DMS153 (cell line): ENCODE data around the gene CAMSAP1.

Experiments
- DNase-seq: peaks from one replicate; lab custom pipeline; 2025; lab: John Stamatoyannopoulos, UW

The CAMSAP1 gene

GRCh38 chr9:135840539-135840938, 66.8 kb downstream of the CAMSAP1 start:
- DNase-seq = no peak

- DNase-seq = no peak
These were observed 67.2 kb downstream of the CAMSAP1 start for GRCh38 chr9:135840107-135840506.

- DNase-seq = no peak
These were observed 67.8 kb downstream of the CAMSAP1 start for GRCh38 chr9:135839516-135839915.

- no peak for DNase-seq
These were observed 72.2 kb downstream of the CAMSAP1 start for GRCh38 chr9:135835131-135835530.

GRCh38 chr9:135833864-135834263, 73.5 kb downstream of the CAMSAP1 start:
- DNase-seq = no peak

- no peak for DNase-seq
These were observed 76.8 kb downstream of the CAMSAP1 start for GRCh38 chr9:135830496-135830895.

- no peak for DNase-seq
These were observed 78.7 kb downstream of the CAMSAP1 start for GRCh38 chr9:135828656-135829055.

- DNase-seq = no peak
These were observed 79.3 kb downstream of the CAMSAP1 start for GRCh38 chr9:135827866-135828580.

GRCh38 chr9:135827301-135827700, 80.0 kb downstream of the CAMSAP1 start:
- DNase-seq = no peak

- no peak for DNase-seq
These were observed 81.2 kb downstream of the CAMSAP1 start for GRCh38 chr9:135826188-135826545.

GRCh38 chr9:135825435-135826187, 81.7 kb downstream of the CAMSAP1 start:
- DNase-seq = no peak

- DNase-seq = no peak
These were observed 84.3 kb downstream of the CAMSAP1 start for GRCh38 chr9:135823036-135823435.

- DNase-seq = no peak
These were observed 85.0 kb downstream of the CAMSAP1 start for GRCh38 chr9:135822374-135822755.

GRCh38 chr9:135821733-135822373, 85.5 kb downstream of the CAMSAP1 start:
- DNase-seq = no peak

- DNase-seq = no peak
These were observed 86.2 kb downstream of the CAMSAP1 start for GRCh38 chr9:135821116-135821515.

- DNase-seq = no peak
These were observed 86.7 kb downstream of the CAMSAP1 start for GRCh38 chr9:135820661-135821060.

- DNase-seq = no peak
These were observed 87.4 kb downstream of the CAMSAP1 start for GRCh38 chr9:135819905-135820304.

- no peak for DNase-seq
These were observed 88.4 kb downstream of the CAMSAP1 start for GRCh38 chr9:135818718-135819475.

GRCh38 chr9:135817951-135818717, 89.2 kb downstream of the CAMSAP1 start:
- DNase-seq = no peak

GRCh38 chr9:135816651-135816970, 90.7 kb downstream of the CAMSAP1 start:
- no peak for DNase-seq

- no peak for DNase-seq
These were observed 91.3 kb downstream of the CAMSAP1 start for GRCh38 chr9:135815830-135816650.
